ENCODE results near the gene KRTAP3-2.

DNA sequence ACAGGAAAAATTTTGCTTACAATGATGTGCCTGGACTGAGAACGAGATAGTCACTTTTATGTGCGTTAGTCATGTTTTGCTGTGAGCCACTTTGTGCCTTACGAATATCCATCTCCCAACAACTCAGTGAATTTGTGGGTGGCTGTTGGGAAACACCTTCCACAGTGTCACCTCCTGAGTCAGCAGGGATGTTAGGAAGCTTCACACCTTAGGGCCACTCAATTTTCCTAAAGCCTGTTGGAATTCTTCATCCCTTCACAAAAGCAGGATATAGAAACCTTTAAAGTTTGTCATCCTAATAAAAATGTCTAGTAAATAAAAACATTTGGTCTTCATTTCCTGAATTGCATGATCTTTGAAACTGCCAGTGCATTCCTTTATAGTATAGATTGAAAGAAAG, 13.5 kb upstream of the KRTAP3-2 start:
- TF ChIP-seq, protein P1, sequence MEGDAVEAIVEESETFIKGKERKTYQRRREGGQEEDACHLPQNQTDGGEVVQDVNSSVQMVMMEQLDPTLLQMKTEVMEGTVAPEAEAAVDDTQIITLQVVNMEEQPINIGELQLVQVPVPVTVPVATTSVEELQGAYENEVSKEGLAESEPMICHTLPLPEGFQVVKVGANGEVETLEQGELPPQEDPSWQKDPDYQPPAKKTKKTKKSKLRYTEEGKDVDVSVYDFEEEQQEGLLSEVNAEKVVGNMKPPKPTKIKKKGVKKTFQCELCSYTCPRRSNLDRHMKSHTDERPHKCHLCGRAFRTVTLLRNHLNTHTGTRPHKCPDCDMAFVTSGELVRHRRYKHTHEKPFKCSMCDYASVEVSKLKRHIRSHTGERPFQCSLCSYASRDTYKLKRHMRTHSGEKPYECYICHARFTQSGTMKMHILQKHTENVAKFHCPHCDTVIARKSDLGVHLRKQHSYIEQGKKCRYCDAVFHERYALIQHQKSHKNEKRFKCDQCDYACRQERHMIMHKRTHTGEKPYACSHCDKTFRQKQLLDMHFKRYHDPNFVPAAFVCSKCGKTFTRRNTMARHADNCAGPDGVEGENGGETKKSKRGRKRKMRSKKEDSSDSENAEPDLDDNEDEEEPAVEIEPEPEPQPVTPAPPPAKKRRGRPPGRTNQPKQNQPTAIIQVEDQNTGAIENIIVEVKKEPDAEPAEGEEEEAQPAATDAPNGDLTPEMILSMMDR (IDR thresholded peaks at IDR 0.05): no peak
- TF ChIP-seq POLR2A (IDR thresholded peaks at IDR 0.05): no peak

Measured in uterus (tissue), 2 donors.